Nephron (organoid): ENCODE data around the gene PAGE4.

Experiments used
- H3K27ac Mint-ChIP-seq, 3 experiments: 2 replicates each; pipeline ENCODE4 v1.8.0; 2020; ENCODE audit warnings: mixed read lengths in 3 of 3, mild to moderate bottlenecking in 2 of 3, moderate library complexity in 1 of 3
- H3K27me3 Mint-ChIP-seq: 2 replicates; pipeline ENCODE4 v1.8.0; 2021; ENCODE audit warnings: low read depth, mild to moderate bottlenecking, moderate library complexity, mixed read lengths
- H3K36me3 Mint-ChIP-seq: 2 replicates; pipeline ENCODE4 v1.8.0; 2020; ENCODE audit warnings: low read depth, mixed read lengths
- H3K4me1 Mint-ChIP-seq: 2 replicates; pipeline ENCODE4 v1.8.0; 2020; ENCODE audit warnings: mixed read lengths
- H3K4me3 Mint-ChIP-seq, 3 experiments: 2 replicates each; pipeline ENCODE4 v1.8.0; 2020; ENCODE audit warnings: mild to moderate bottlenecking in 3 of 3, mixed read lengths in 3 of 3, moderate library complexity in 2 of 3
- H3K9me3 Mint-ChIP-seq: 2 replicates; pipeline ENCODE4 v1.8.0; 2020; ENCODE audit warnings: mixed read lengths
- TF ChIP-seq, protein P1 (sequence below), 3 experiments: fragments of 200-600 bp; sonication (generic); IDR thresholded peaks; one replicate each; pipeline ENCODE4 v1.5.0; 2021; ENCODE audit warnings: antibody characterized with exemption in 3 of 3; ENCODE audit not compliant: unreplicated experiment in 3 of 3

Gene PAGE4

DNA sequence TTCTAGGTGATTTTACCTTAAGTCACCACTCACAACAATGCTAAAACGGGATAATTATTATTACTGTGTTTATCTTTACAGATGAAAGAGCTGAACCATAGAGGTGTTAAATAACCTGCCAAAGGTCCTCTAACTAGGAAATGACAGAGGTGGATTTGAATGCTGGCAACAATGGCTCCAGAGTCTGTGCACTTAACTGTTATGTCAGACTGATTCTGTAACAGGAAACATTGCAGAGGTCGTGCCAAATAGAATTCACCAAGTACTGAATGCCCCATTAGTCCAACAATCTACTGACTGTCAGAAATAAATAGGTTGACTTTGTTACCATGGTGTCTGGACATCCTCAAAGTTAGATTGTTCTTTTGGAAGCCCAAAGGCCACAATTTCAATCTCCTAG is 29.2 kb downstream of the PAGE4 start:
- H3K4me1 Mint-ChIP-seq: no peaks in the 10 kb centered on the region

DNA sequence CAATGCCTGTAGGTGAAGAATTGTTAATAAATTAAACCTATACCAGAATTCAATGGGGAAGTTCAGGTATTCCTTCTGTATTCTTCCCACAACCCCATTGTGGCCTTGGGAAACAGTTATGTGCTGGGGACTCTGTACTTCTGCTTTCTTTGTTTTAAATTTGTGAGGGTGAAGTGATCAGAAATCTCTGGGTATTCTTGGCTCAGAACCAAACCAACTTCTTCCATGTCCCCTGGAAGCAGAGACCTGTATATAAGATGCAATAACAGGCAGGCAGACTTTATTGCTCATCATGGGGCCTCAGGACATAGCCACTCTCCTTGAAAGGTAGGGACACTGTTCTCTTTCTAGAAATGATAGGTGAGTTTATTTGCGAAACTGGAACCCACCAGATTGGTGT is 30.4 kb downstream of the PAGE4 start:
- peaks cover 4% of the 10 kb centered on the region for H3K9me3 Mint-ChIP-seq
- H3K4me1 Mint-ChIP-seq: no peaks in the 10 kb centered on the region
- no peak overlapping the region for H3K4me3 Mint-ChIP-seq
- peaks cover 5% of the 10 kb centered on the region for H3K27me3 Mint-ChIP-seq
- H3K36me3 Mint-ChIP-seq: no peaks in the 10 kb centered on the region
- TF ChIP-seq, protein P1, sequence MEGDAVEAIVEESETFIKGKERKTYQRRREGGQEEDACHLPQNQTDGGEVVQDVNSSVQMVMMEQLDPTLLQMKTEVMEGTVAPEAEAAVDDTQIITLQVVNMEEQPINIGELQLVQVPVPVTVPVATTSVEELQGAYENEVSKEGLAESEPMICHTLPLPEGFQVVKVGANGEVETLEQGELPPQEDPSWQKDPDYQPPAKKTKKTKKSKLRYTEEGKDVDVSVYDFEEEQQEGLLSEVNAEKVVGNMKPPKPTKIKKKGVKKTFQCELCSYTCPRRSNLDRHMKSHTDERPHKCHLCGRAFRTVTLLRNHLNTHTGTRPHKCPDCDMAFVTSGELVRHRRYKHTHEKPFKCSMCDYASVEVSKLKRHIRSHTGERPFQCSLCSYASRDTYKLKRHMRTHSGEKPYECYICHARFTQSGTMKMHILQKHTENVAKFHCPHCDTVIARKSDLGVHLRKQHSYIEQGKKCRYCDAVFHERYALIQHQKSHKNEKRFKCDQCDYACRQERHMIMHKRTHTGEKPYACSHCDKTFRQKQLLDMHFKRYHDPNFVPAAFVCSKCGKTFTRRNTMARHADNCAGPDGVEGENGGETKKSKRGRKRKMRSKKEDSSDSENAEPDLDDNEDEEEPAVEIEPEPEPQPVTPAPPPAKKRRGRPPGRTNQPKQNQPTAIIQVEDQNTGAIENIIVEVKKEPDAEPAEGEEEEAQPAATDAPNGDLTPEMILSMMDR (IDR thresholded peaks at IDR 0.05; ENCODE audit: unreplicated experiment in 3 of 3): no peak
- H3K27ac Mint-ChIP-seq: no peak overlapping the region

More for the DNA sequence above, 29.2 kb downstream of the PAGE4 start:
- H3K27me3 Mint-ChIP-seq: peaks cover 5% of the 10 kb centered on the region
- TF ChIP-seq, protein P1 (IDR thresholded peaks at IDR 0.05; ENCODE audit: unreplicated experiment in 3 of 3): no peak
- H3K4me3 Mint-ChIP-seq: no peak overlapping the region
- H3K27ac Mint-ChIP-seq: no peak overlapping the region
- peaks cover 7% of the 10 kb centered on the region for H3K9me3 Mint-ChIP-seq
- H3K36me3 Mint-ChIP-seq: no peaks in the 10 kb centered on the region

DNA sequence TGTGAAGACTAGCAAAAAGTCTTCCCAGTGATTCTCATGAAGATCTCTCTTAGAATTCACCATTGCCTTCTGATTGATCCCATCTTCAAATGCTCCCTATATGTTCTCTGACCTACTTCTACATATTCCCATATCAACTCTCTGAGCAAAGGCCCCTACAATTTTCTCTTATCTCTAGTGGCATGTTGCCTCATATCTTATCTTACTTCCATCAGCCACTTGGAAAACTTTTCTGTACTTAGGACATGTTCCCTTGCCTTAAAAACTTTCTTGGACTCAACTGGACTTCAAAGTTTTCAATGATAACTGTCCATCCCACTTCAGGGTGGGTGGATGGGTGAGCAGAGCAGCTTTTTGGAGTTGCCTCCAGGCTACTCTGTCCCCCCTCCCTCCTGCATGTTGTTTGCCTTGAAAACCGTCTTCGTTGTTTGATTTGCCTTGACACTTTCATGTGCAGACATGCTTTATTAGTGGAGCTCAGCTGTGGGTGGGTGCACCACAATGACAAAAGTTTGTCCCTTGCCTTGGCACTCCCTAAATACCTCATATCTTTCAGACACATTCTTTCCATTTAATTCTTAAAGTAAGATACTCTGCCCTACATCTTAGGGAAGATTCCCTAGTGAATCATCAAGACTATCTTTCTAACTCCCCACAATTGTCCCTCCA is 31.9 kb downstream of the PAGE4 start:
- Mint-ChIP-seq H3K9me3 (peaks cover 7% of the 10 kb centered on the region), H3K36me3 (no peaks in the 10 kb centered on the region), H3K4me1 (no peaks in the 10 kb centered on the region), H3K27me3 (no peaks in the 10 kb centered on the region), H3K4me3 (no peak overlapping the region), H3K27ac (no peak overlapping the region)
- TF ChIP-seq, protein P1 (IDR thresholded peaks at IDR 0.05; ENCODE audit: unreplicated experiment in 3 of 3): no peak

DNA sequence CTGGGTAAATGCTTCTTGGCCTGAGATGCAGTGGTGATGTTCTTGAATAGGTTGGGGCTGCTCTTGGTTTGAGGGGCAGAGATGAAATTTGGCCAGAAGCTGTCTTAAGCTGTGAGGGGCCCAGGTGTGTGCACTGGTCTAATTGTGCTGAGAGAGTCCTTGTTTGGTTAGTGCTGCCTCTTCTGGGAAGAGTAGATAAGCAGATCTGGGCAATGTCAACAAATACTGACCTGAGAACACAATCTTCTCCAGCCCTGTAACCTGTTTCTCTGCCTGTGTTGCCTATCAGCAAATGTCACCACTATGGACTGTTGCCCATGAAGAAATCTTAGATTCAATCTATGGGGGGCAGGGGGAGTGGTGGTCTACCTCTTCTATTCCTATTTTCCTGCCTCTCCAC is 33.0 kb downstream of the PAGE4 start:
- Mint-ChIP-seq H3K27me3 (no peaks in the 10 kb centered on the region), H3K9me3 (peaks cover 3% of the 10 kb centered on the region)

DNA sequence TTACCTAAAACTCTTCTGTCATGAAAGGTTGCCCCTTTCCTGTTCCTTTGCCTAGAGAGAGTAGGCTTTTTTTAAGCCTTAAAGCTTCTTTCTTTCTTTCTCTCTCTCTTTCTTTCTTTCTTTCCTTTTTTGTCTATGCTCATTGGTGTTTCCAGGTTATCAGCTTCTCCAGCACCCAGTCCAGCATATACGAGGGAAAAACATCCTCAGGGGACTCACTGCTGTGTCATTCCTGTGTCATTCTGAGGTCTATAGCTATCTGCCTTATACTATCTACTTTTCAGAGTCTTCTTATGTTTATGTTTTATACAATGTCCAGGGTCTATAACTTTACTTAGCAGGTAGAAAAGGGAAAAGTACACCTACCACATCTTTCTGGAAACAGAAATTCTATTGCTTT is 39.6 kb downstream of the PAGE4 start:
- no peaks in the 10 kb centered on the region for H3K4me1 Mint-ChIP-seq
- H3K4me3 Mint-ChIP-seq: no peak overlapping the region
- H3K27ac Mint-ChIP-seq: no peak overlapping the region
- TF ChIP-seq, protein P1 (IDR thresholded peaks at IDR 0.05; ENCODE audit: unreplicated experiment in 3 of 3): no peak
- H3K27me3 Mint-ChIP-seq: no peaks in the 10 kb centered on the region
- peaks cover 5% of the 10 kb centered on the region for H3K9me3 Mint-ChIP-seq
- no peaks in the 10 kb centered on the region for H3K36me3 Mint-ChIP-seq

More for the DNA sequence above, 33.0 kb downstream of the PAGE4 start:
- Mint-ChIP-seq H3K36me3 (no peaks in the 10 kb centered on the region), H3K4me3 (no peak overlapping the region), H3K27ac (no peak overlapping the region), H3K4me1 (no peaks in the 10 kb centered on the region)
- TF ChIP-seq, protein P1 (IDR thresholded peaks at IDR 0.05; ENCODE audit: unreplicated experiment in 3 of 3): no peak

DNA sequence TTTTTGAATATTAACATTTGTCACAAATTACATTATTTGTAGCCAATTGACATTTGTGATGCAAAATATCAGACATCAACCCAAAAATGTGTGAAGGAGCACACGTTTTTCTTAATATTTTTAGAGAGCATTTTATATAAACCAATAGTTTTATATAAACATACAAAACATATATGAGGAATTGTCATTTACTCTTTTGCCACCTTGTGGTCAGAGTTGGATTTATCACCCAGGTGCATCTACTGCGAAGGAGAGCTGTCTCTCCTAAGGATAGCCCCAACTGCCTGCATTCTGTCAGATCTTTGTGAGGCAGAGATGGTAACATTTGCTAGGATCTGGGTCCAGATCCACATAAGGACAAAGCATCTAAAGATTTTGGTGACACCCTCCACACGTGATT is 47.6 kb downstream of the PAGE4 start:
- Mint-ChIP-seq H3K27ac (peak overlapping the region; percentile 85 to 98 (median 93)), H3K4me3 (peak overlapping the region; percentile 59 to 88 (median 83)), H3K9me3 (peaks cover 4% of the 10 kb centered on the region), H3K36me3 (peaks cover 15% of the 10 kb centered on the region), H3K4me1 (peaks cover 10% of the 10 kb centered on the region), H3K27me3 (no peaks in the 10 kb centered on the region)
- TF ChIP-seq, protein P1 (IDR thresholded peaks at IDR 0.05; ENCODE audit: unreplicated experiment in 3 of 3): peak; percentile 52 to 61 (median 59)
